ENCODE results near the gene SERPINE1.

Gene SERPINE1

GRCh38 chr7:101165958-101166647, 39.2 kb downstream of the SERPINE1 start (continued):
- TF ChIP-seq ZNF48 (tag by site-specific recombination; IDR thresholded peaks at IDR 0.05): no peak
- no peak for TF ChIP-seq INSM2 (tag by site-specific recombination; IDR thresholded peaks at IDR 0.05)
- no peak for TF ChIP-seq ZNF23 (tag by site-specific recombination; IDR thresholded peaks at IDR 0.05; ENCODE audit: borderline replicate concordance)
- TF ChIP-seq, protein P1, sequence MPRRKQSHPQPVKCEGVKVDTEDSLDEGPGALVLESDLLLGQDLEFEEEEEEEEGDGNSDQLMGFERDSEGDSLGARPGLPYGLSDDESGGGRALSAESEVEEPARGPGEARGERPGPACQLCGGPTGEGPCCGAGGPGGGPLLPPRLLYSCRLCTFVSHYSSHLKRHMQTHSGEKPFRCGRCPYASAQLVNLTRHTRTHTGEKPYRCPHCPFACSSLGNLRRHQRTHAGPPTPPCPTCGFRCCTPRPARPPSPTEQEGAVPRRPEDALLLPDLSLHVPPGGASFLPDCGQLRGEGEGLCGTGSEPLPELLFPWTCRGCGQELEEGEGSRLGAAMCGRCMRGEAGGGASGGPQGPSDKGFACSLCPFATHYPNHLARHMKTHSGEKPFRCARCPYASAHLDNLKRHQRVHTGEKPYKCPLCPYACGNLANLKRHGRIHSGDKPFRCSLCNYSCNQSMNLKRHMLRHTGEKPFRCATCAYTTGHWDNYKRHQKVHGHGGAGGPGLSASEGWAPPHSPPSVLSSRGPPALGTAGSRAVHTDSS (tag by site-specific recombination; IDR thresholded peaks at IDR 0.05): no peak
- TF ChIP-seq ZNF157 (tag by site-specific recombination; IDR thresholded peaks at IDR 0.05): no peak
- no peak for TF ChIP-seq ZNF24 (tag by site-specific recombination; IDR thresholded peaks at IDR 0.05)
- TF ChIP-seq ZSCAN18 (tag by site-specific recombination; IDR thresholded peaks at IDR 0.05): no peak
- TF ChIP-seq, protein P2, sequence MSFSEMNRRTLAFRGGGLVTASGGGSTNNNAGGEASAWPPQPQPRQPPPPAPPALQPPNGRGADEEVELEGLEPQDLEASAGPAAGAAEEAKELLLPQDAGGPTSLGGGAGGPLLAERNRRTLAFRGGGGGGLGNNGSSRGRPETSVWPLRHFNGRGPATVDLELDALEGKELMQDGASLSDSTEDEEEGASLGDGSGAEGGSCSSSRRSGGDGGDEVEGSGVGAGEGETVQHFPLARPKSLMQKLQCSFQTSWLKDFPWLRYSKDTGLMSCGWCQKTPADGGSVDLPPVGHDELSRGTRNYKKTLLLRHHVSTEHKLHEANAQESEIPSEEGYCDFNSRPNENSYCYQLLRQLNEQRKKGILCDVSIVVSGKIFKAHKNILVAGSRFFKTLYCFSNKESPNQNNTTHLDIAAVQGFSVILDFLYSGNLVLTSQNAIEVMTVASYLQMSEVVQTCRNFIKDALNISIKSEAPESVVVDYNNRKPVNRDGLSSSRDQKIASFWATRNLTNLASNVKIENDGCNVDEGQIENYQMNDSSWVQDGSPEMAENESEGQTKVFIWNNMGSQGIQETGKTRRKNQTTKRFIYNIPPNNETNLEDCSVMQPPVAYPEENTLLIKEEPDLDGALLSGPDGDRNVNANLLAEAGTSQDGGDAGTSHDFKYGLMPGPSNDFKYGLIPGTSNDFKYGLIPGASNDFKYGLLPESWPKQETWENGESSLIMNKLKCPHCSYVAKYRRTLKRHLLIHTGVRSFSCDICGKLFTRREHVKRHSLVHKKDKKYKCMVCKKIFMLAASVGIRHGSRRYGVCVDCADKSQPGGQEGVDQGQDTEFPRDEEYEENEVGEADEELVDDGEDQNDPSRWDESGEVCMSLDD (tag by site-specific recombination; IDR thresholded peaks at IDR 0.05): no peak
- TF ChIP-seq ZNF561 (tag by site-specific recombination; IDR thresholded peaks at IDR 0.05; ENCODE audit: borderline replicate concordance): no peak
- TF ChIP-seq ZNF311 (tag by site-specific recombination; IDR thresholded peaks at IDR 0.05; ENCODE audit: borderline replicate concordance): no peak
- TF ChIP-seq ZNF670 (tag by site-specific recombination; IDR thresholded peaks at IDR 0.05; ENCODE audit: low read depth): no peak
- no peak for TF ChIP-seq ZNF654 (tag by site-specific recombination; IDR thresholded peaks at IDR 0.05; ENCODE audit: low read depth)
- peak; percentile 78 for TF ChIP-seq ZNF341 (tag by site-specific recombination; IDR thresholded peaks at IDR 0.05; ENCODE audit: low read depth)
- no peak for TF ChIP-seq SCRT2 (tag by site-specific recombination; IDR thresholded peaks at IDR 0.05)
- TF ChIP-seq SP2 (tag by site-specific recombination; IDR thresholded peaks at IDR 0.05): no peak
- TF ChIP-seq PRDM10 (tag by site-specific recombination; IDR thresholded peaks at IDR 0.05): peak; percentile 87
- TF ChIP-seq ZNF169 (tag by site-specific recombination; IDR thresholded peaks at IDR 0.05): no peak
- no peak for TF ChIP-seq HOXD13 (CRISPR knock-in tag; IDR thresholded peaks at IDR 0.05; ENCODE audit: borderline replicate concordance)
- no peak for TF ChIP-seq ZNF623 (tag by site-specific recombination; IDR thresholded peaks at IDR 0.05)
- no peak for TF ChIP-seq ZNF629 (tag by site-specific recombination; IDR thresholded peaks at IDR 0.05)
- TF ChIP-seq BCL11B (tag by site-specific recombination; IDR thresholded peaks at IDR 0.05; ENCODE audit: low read depth): no peak
- no peak for TF ChIP-seq ZNF426 (tag by site-specific recombination; IDR thresholded peaks at IDR 0.05)
- no peak for TF ChIP-seq ZNF404 (tag by site-specific recombination; IDR thresholded peaks at IDR 0.05)
- no peak for TF ChIP-seq HOXC10 (CRISPR knock-in tag; IDR thresholded peaks at IDR 0.05)
- TF ChIP-seq, protein P3, sequence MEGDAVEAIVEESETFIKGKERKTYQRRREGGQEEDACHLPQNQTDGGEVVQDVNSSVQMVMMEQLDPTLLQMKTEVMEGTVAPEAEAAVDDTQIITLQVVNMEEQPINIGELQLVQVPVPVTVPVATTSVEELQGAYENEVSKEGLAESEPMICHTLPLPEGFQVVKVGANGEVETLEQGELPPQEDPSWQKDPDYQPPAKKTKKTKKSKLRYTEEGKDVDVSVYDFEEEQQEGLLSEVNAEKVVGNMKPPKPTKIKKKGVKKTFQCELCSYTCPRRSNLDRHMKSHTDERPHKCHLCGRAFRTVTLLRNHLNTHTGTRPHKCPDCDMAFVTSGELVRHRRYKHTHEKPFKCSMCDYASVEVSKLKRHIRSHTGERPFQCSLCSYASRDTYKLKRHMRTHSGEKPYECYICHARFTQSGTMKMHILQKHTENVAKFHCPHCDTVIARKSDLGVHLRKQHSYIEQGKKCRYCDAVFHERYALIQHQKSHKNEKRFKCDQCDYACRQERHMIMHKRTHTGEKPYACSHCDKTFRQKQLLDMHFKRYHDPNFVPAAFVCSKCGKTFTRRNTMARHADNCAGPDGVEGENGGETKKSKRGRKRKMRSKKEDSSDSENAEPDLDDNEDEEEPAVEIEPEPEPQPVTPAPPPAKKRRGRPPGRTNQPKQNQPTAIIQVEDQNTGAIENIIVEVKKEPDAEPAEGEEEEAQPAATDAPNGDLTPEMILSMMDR (tag by site-specific recombination; IDR thresholded peaks at IDR 0.05): no peak
- TF ChIP-seq YY1 (tag by site-specific recombination; IDR thresholded peaks at IDR 0.05): no peak
- no peak for TF ChIP-seq ZNF274 (IDR thresholded peaks at IDR 0.05; ENCODE audit: low read length)
- TF ChIP-seq ZNF274 (tag by site-specific recombination; IDR thresholded peaks at IDR 0.05; ENCODE audit: borderline replicate concordance): no peak

Data from HEK293 (cell line).